Endothelial cell (in vitro differentiated cells): ENCODE data around the gene SEH1L. TPM values are rescaled to one million over a fixed set of nuclear protein-coding genes. Genes with fewer than 3 reads are reported as not detected.

Source experiments
- DNase-seq: peaks from one replicate; pipeline ENCODE4 v3.0.0; 2021; ENCODE audit warnings: low spot score
- H3K27ac Mint-ChIP-seq: one replicate; pipeline ENCODE4 v1.8.0; 2021; ENCODE audit warnings: mixed read lengths, inconsistent platforms; ENCODE audit not compliant: unreplicated experiment
- H3K27me3 Mint-ChIP-seq: one replicate; pipeline ENCODE4 v1.8.0; 2021; ENCODE audit warnings: mild to moderate bottlenecking, moderate library complexity, mixed read lengths, inconsistent platforms; ENCODE audit not compliant: unreplicated experiment
- H3K36me3 Mint-ChIP-seq: one replicate; pipeline ENCODE4 v1.8.0; 2021; ENCODE audit warnings: mild to moderate bottlenecking, low read depth, mixed read lengths, inconsistent platforms; ENCODE audit not compliant: unreplicated experiment
- H3K4me1 Mint-ChIP-seq: one replicate; pipeline ENCODE4 v1.8.0; 2021; ENCODE audit warnings: mild to moderate bottlenecking, mixed read lengths, inconsistent platforms; ENCODE audit not compliant: unreplicated experiment
- H3K4me3 Mint-ChIP-seq: one replicate; pipeline ENCODE4 v1.8.0; 2021; ENCODE audit warnings: mild to moderate bottlenecking, mixed read lengths, inconsistent platforms; ENCODE audit not compliant: unreplicated experiment
- H3K9me3 Mint-ChIP-seq: one replicate; pipeline ENCODE4 v1.8.0; 2021; ENCODE audit warnings: mixed read lengths, inconsistent platforms; ENCODE audit not compliant: unreplicated experiment
- CTCF ChIP-seq: fragments of 200-600 bp; sonication (generic); IDR thresholded peaks from one replicate; pipeline ENCODE4 v1.5.0; 2021; ENCODE audit warnings: antibody characterized with exemption; ENCODE audit not compliant: unreplicated experiment
- total RNA-seq: library from RNA; stranded (reverse); fragmentation: NEBNext Ultra II Directional; extraction: Animal tissue kit (Norgen Biotek cat#: 25700); gene quantifications from one replicate; pipeline ENCODE4 v1.2.1, GENCODE V29; 2021; ENCODE audit not compliant: unreplicated experiment

The SEH1L gene
- total RNA-seq, 1 donor from 2014 or later: 35.1 TPM

GRCh38 chr18:12907258-12907925 is 40.4 kb upstream of the SEH1L start:
- no peak for DNase-seq
- peaks cover 15% of the 10 kb centered on the region for H3K4me1 Mint-ChIP-seq
- H3K27ac Mint-ChIP-seq: no peak overlapping the region
- H3K36me3 Mint-ChIP-seq: no peaks in the 10 kb centered on the region
- H3K9me3 Mint-ChIP-seq: no peaks in the 10 kb centered on the region
- no peak for TF ChIP-seq CTCF
- H3K27me3 Mint-ChIP-seq: peaks cover 3% of the 10 kb centered on the region
- no peak overlapping the region for H3K4me3 Mint-ChIP-seq

- Mint-ChIP-seq H3K4me1 (peaks cover 15% of the 10 kb centered on the region), H3K27ac (no peak overlapping the region), H3K9me3 (no peaks in the 10 kb centered on the region), H3K36me3 (no peaks in the 10 kb centered on the region), H3K27me3 (no peaks in the 10 kb centered on the region), H3K4me3 (no peak overlapping the region)
- TF ChIP-seq CTCF: no peak
- no peak for DNase-seq
These were observed 39.1 kb upstream of the SEH1L start for GRCh38 chr18:12908706-12909105.

GRCh38 chr18:12911025-12911928 is 36.5 kb upstream of the SEH1L start:
- Mint-ChIP-seq H3K27me3 (no peaks in the 10 kb centered on the region), H3K4me3 (no peak overlapping the region), H3K9me3 (no peaks in the 10 kb centered on the region), H3K36me3 (no peaks in the 10 kb centered on the region), H3K27ac (no peak overlapping the region), H3K4me1 (peaks cover 15% of the 10 kb centered on the region)
- TF ChIP-seq CTCF: no peak
- DNase-seq: no peak

- no peaks in the 10 kb centered on the region for H3K27me3 Mint-ChIP-seq
- no peak for TF ChIP-seq CTCF
- no peaks in the 10 kb centered on the region for H3K36me3 Mint-ChIP-seq
- H3K9me3 Mint-ChIP-seq: no peaks in the 10 kb centered on the region
- no peak for DNase-seq
- H3K4me1 Mint-ChIP-seq: peaks cover 14% of the 10 kb centered on the region
- H3K27ac Mint-ChIP-seq: no peak overlapping the region
- no peak overlapping the region for H3K4me3 Mint-ChIP-seq
These were observed 35.7 kb upstream of the SEH1L start for GRCh38 chr18:12911929-12912703.
